Upper lobe of right lung (tissue), 1 donor: Measurements from ENCODE around the gene ABLIM2. TPM values are rescaled to one million over a fixed set of nuclear protein-coding genes. Genes with fewer than 3 reads are reported as not detected.

ENCODE experiments used
- ATAC-seq: fragments of 200-7000 bp; cut with Tn5 transposase; one replicate; pipeline ENCODE4 v1.9.1; 2020; ENCODE audit warnings: mild to moderate bottlenecking, moderate library complexity
- DNase-seq: peaks from one replicate; pipeline ENCODE4 v3.0.0-alpha.2; 2020
- H3K27ac ChIP-seq: fragments of 200-600 bp; one replicate; pipeline ENCODE4 v1.8.0; 2022
- H3K27me3 ChIP-seq: fragments of 200-600 bp; one replicate; pipeline ENCODE4 v1.8.0; 2022; ENCODE audit warnings: mild to moderate bottlenecking
- H3K36me3 ChIP-seq: fragments of 200-600 bp; one replicate; pipeline ENCODE4 v1.8.0; 2022
- H3K4me1 ChIP-seq: fragments of 200-600 bp; one replicate; pipeline ENCODE4 v1.8.0; 2022
- H3K4me3 ChIP-seq: fragments of 200-600 bp; one replicate; pipeline ENCODE4 v1.8.0; 2022; ENCODE audit warnings: mild to moderate bottlenecking
- H3K9me3 ChIP-seq: fragments of 200-600 bp; one replicate; pipeline ENCODE4 v1.8.0; 2022
- intact Hi-C: fragments of 100-400 bp; cut with DNase I; formaldehyde crosslinking; loops from one replicate; pipeline ENCODE4 v1.11.0; 2022
- total RNA-seq: library from RNA; stranded (reverse); fragmentation: NEBNext Ultra II Directional; extraction: Animal tissue kit (Norgen Biotek cat#: 25700); gene quantifications from one replicate; pipeline ENCODE4 v1.2.1, GENCODE V29; 2021
- TF ChIP-seq, protein P1 (sequence below): fragments of 200-600 bp; IDR thresholded peaks from one replicate; pipeline ENCODE4 v1.8.0; 2022; ENCODE audit warnings: antibody characterized with exemption
- donor health status: DM: no; HTN: yes; CAD: no; lungs with severe emphysema.

ABLIM2 gene
- total RNA-seq, 1 donor from 2014 or later = 12.7 TPM

GRCh38 chr4:8048856-8049676 is 109.5 kb downstream of the ABLIM2 start:
- Histone ChIP-seq H3K27ac (no peak overlapping the region), H3K27me3 (no peaks in the 10 kb centered on the region), H3K4me1 (peaks cover 10% of the 10 kb centered on the region), H3K9me3 (no peaks in the 10 kb centered on the region), H3K36me3 (no peaks in the 10 kb centered on the region), H3K4me3 (no peak overlapping the region)
- no peak for DNase-seq
- no peak for ATAC-seq
- intact Hi-C loops = no loop called here
- TF ChIP-seq, protein P1, sequence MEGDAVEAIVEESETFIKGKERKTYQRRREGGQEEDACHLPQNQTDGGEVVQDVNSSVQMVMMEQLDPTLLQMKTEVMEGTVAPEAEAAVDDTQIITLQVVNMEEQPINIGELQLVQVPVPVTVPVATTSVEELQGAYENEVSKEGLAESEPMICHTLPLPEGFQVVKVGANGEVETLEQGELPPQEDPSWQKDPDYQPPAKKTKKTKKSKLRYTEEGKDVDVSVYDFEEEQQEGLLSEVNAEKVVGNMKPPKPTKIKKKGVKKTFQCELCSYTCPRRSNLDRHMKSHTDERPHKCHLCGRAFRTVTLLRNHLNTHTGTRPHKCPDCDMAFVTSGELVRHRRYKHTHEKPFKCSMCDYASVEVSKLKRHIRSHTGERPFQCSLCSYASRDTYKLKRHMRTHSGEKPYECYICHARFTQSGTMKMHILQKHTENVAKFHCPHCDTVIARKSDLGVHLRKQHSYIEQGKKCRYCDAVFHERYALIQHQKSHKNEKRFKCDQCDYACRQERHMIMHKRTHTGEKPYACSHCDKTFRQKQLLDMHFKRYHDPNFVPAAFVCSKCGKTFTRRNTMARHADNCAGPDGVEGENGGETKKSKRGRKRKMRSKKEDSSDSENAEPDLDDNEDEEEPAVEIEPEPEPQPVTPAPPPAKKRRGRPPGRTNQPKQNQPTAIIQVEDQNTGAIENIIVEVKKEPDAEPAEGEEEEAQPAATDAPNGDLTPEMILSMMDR = no peak

DNA sequence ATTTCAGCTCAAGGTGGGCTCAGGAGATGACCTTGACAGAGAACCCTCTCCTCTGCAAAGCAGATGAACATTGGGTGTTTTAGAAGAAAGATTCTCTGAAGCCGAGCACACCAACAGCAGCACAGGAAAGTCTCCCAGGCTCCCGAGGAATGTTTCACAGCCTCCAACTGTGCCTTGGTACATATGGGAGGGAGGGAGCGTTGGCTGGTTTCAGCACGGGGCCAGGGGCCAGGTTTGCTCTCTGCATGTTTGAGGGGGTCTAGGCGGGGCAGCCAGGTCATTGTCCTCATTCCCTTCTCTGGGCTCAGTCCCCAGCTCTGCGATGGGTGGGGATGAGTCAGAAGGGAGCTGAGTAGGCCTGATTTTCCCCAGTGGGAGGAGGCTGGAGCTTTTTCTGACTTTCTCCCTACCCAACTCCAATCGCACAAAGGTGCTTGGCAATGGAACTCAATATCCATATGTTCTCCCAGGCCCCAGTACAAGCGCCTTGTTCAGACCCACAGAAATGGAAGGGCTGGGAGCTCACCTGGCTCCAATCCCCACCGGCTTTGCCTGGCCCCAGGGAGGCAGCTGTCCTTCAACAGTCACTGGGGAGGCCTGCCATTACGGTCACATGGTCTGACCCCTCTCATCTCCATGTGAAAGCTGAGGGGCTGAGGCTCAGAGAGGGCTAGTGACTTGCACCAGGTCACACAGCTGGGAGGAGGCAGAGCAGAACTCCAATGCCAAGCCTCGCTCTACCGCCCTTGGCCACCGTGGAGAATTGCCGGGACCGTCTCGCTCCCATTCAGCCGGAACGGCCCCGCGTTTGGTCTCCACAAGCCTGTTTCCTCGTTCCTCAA is 110.6 kb downstream of the ABLIM2 start:
- DNase-seq (no peak), ATAC-seq (no peak)
- intact Hi-C loops = no loop called here
- Histone ChIP-seq H3K4me1 (peaks cover 10% of the 10 kb centered on the region), H3K36me3 (no peaks in the 10 kb centered on the region), H3K4me3 (no peak overlapping the region), H3K27me3 (no peaks in the 10 kb centered on the region), H3K9me3 (no peaks in the 10 kb centered on the region), H3K27ac (no peak overlapping the region)
- TF ChIP-seq, protein P1 = no peak

- no peaks in the 10 kb centered on the region for H3K27me3 ChIP-seq
- intact Hi-C loops = no loop called here
- DNase-seq (no peak), ATAC-seq (no peak)
- H3K36me3 ChIP-seq = no peaks in the 10 kb centered on the region
- no peak overlapping the region for H3K4me3 ChIP-seq
- TF ChIP-seq, protein P1 = no peak
- H3K9me3 ChIP-seq = no peaks in the 10 kb centered on the region
- H3K27ac ChIP-seq = no peak overlapping the region
- peaks cover 10% of the 10 kb centered on the region for H3K4me1 ChIP-seq
Observed at GRCh38 chr4:8046925-8047541, 111.6 kb downstream of the ABLIM2 start.

- TF ChIP-seq, protein P1 = no peak
- Histone ChIP-seq H3K27ac (no peak overlapping the region), H3K4me1 (peaks cover 8% of the 10 kb centered on the region), H3K4me3 (no peak overlapping the region), H3K9me3 (no peaks in the 10 kb centered on the region), H3K27me3 (no peaks in the 10 kb centered on the region), H3K36me3 (no peaks in the 10 kb centered on the region)
- intact Hi-C loops = no loop called here
- DNase-seq = no peak
- no peak for ATAC-seq
Observed at GRCh38 chr4:8045909-8046308, 112.7 kb downstream of the ABLIM2 start.

DNA sequence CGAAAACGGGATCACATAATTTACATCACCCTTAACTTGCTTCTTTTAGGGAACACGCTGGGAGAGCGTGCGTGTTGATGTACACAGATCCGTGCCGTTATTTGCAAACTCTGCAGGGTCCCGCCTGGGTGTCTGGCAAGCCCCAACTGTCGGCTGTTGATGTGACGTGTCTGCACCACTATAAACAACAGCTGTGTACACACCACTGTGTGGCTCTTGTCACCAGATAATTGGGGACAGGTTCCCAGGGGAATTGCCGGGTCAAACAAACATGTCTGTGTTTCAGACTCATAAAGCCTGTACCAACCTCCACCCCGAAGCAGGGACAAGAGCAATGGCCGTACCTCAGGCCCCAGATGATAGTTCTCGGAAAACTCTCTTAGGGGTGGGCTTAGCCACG is 113.9 kb downstream of the ABLIM2 start:
- H3K27me3 ChIP-seq = no peaks in the 10 kb centered on the region
- no peaks in the 10 kb centered on the region for H3K36me3 ChIP-seq
- TF ChIP-seq, protein P1 = no peak
- DNase-seq = no peak
- no peaks in the 10 kb centered on the region for H3K9me3 ChIP-seq
- H3K27ac ChIP-seq = no peak overlapping the region
- no peak overlapping the region for H3K4me3 ChIP-seq
- intact Hi-C loops = no loop called here
- H3K4me1 ChIP-seq = no peaks in the 10 kb centered on the region
- no peak for ATAC-seq
